Transverse colon (tissue), 4 donors: ENCODE measurements around the gene SP1. TPM values are rescaled to one million over a fixed set of nuclear protein-coding genes. Genes with fewer than 3 reads are reported as not detected.

ENCODE experiments used
- DNase-seq: peaks from one replicate; pipeline ENCODE4 v3.0.0-alpha.2; 2019
- H3K27ac ChIP-seq, 4 donors: fragments of 200-600 bp; sonication (generic); 2 replicates each; pipeline ENCODE4 v1.5.1; 2016 to 2018; ENCODE audit warnings: inconsistent platforms in 4 of 4
- H3K27me3 ChIP-seq: fragments of 200-600 bp; sonication (generic); 2 replicates; pipeline ENCODE4 v1.5.1; 2017; ENCODE audit warnings: inconsistent platforms
- H3K36me3 ChIP-seq, 4 donors: fragments of 200-600 bp; sonication (generic); 2 replicates each; pipeline ENCODE4 v1.5.1; 2017 to 2019; ENCODE audit warnings: inconsistent platforms in 4 of 4
- H3K4me1 ChIP-seq, 4 donors: fragments of 200-600 bp; sonication (generic); 2 replicates each; pipeline ENCODE4 v1.5.1; 2017 to 2020; ENCODE audit warnings: inconsistent platforms in 4 of 4
- H3K4me3 ChIP-seq, 4 donors: fragments of 200-600 bp; sonication (generic); 1 replicate in 1 of 4; 2 replicates in 3 of 4; pipeline versions ENCODE4 v1.5.1 to v1.6.1; 2017 to 2019; ENCODE audit warnings: inconsistent platforms in 4 of 4
- H3K9me3 ChIP-seq, 2 donors: fragments of 200-600 bp; sonication (generic); 2 replicates each; pipeline ENCODE4 v1.5.1; 2017 to 2019; ENCODE audit warnings: inconsistent platforms in 2 of 2
- EP300 ChIP-seq: sonication (generic); formaldehyde crosslinking; IDR thresholded peaks from one replicate; pipeline ENCODE4 v1.6.1; 2017; ENCODE audit warnings: antibody characterized with exemption, low read depth
- POLR2A ChIP-seq: fragments of 450-650 bp; IDR thresholded peaks from one replicate; pipeline ENCODE4 v1.6.1; 2016; ENCODE audit warnings: antibody characterized with exemption, mild to moderate bottlenecking, moderate library complexity
- POLR2AphosphoS5 ChIP-seq, 3 donors: sonication (generic); formaldehyde crosslinking; IDR thresholded peaks; one replicate each; pipeline ENCODE4 v1.6.1; 2016; ENCODE audit warnings: antibody characterized with exemption in 3 of 3
- WGBS, 2 donors: methylation state at CpG; one replicate each; pipeline ENCODE4 v1.1.5; 2018; ENCODE audit warnings: low coverage in 1 of 2; 5-methylcytosine and 5-hydroxymethylcytosine counted together
- in situ Hi-C, 4 donors: fragments of 200-750 bp; cut with MboI; loops; one replicate each; pipeline versions ENCODE4 v1.15.0 to v1.15.1; 2017; ENCODE audit warnings: low sequenced_read_pairs in 3 of 4, low pct_ligation_motif_present in 1 of 4, low pct_unique_long_range_greater_than_20kb in 1 of 4
- intact Hi-C: fragments of 100-400 bp; cut with DNase I; formaldehyde crosslinking; loops from one replicate; pipeline ENCODE4 v1.15.1; 2023; ENCODE audit warnings: low total_unique reads
- total RNA-seq, 4 donors: library from RNA; depleted of rRNA; stranded (reverse); fragments of >200 nt; gene quantifications; one replicate each; pipeline ENCODE4 v1.1.0, GENCODE V29; 2016
- TF ChIP-seq, protein P1 (sequence below), 5 experiments: fragments of 200-600 bp in 3 of 5; fragments of 450-650 bp in 2 of 5; sonication (generic) in 3 of 5; IDR thresholded peaks; 1 replicate in 2 of 5; 2 replicates in 3 of 5; pipeline ENCODE4 v1.5.1; 2016 to 2017; ENCODE audit warnings: antibody characterized with exemption in 5 of 5, inconsistent platforms in 3 of 5, mild to moderate bottlenecking in 2 of 5, moderate library complexity in 1 of 5

SP1 gene
- total RNA-seq, 4 donors from 2014 or later = 32.6 to 80.1 (median 67.1) TPM

DNA sequence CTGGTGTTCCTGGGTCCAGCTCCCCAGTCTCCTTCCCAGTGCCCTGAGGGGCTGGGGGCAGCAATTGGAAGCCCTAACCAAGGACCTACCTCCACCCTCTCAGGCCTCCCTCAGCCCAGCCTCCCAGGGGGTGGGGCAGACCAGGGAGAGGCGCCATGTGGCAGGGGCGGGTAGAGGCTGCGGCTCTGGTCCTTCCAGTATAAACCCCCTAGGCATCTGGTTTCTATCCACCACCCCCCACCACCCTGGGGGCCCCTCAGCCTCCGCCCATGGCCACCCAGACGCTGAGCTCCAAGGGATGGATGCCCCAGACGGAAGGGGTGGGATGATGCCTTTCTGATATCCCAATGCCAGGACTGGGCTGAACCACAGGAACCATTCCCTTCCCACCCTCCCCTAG lies 41.1 kb upstream of the SP1 start:
- WGBS, 2 donors = 0 to 27% methylated on average over 1 to 6 of the region's 6 CpGs
- intact Hi-C loops = no loop called here

DNA sequence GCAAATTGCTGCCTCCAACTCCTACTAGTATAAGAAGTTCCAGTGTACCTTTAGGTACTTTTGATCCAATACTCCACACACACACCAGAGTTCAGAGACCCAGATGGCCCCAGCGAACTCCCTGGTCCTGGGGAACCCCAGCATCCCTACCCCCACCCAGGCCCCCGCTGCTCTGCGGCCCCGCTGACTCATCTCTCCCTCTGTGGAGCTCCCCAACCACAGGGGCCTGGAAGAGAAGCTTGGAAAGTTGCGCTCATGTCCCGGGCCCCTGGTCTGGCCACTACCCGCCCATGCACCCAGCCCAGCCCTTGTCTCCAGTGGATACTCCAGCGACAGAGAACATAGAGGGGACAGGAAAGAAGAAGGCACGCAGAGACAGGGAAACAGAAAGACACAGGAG lies 39.6 kb upstream of the SP1 start:
- in situ Hi-C loops (loop anchor here in 2 of 4 donors (5.0 to 10.0 kb wide), 2 partner anchors 72 to 164 kb away; partner anchors contain the start of genes NPFF (in 1 of the 2) and TARBP2 (in 1 of the 2)), intact Hi-C loops (loop anchor here (10.0 kb wide), 1 partner anchor 164 kb away; the partner anchor contains the start of genes NPFF and TARBP2)
- Histone ChIP-seq H3K36me3 (no peaks in the 10 kb centered on the region), H3K4me1 (peaks cover 0 to 7% (median 3%) of the 10 kb centered on the region in 4 donors), H3K9me3 (no peaks in the 10 kb centered on the region), H3K27me3 (peaks cover 39% of the 10 kb centered on the region), H3K27ac (no peak overlapping the region), H3K4me3 (no peak overlapping the region)
- TF ChIP-seq EP300 = no peak
- TF ChIP-seq POLR2A = no peak
- TF ChIP-seq, protein P1, sequence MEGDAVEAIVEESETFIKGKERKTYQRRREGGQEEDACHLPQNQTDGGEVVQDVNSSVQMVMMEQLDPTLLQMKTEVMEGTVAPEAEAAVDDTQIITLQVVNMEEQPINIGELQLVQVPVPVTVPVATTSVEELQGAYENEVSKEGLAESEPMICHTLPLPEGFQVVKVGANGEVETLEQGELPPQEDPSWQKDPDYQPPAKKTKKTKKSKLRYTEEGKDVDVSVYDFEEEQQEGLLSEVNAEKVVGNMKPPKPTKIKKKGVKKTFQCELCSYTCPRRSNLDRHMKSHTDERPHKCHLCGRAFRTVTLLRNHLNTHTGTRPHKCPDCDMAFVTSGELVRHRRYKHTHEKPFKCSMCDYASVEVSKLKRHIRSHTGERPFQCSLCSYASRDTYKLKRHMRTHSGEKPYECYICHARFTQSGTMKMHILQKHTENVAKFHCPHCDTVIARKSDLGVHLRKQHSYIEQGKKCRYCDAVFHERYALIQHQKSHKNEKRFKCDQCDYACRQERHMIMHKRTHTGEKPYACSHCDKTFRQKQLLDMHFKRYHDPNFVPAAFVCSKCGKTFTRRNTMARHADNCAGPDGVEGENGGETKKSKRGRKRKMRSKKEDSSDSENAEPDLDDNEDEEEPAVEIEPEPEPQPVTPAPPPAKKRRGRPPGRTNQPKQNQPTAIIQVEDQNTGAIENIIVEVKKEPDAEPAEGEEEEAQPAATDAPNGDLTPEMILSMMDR (IDR thresholded peaks at IDR 0.05) = no peak
- TF ChIP-seq POLR2AphosphoS5 (IDR thresholded peaks at IDR 0.05) = no peak
- WGBS, 2 donors = 81% methylated on average over 9 of the region's 9 CpGs; no CpG with 5 or more reads in 1 of the 2 donors
- no peak for DNase-seq

More for the DNA sequence above, 41.1 kb upstream of the SP1 start:
- H3K27me3 ChIP-seq = peaks cover 49% of the 10 kb centered on the region
- in situ Hi-C loops = no loop called here
- TF ChIP-seq POLR2A = no peak
- H3K4me3 ChIP-seq = no peak overlapping the region
- peaks cover 0 to under 1% (median 0%) of the 10 kb centered on the region in 4 donors for H3K4me1 ChIP-seq
- no peaks in the 10 kb centered on the region for H3K9me3 ChIP-seq
- no peak for DNase-seq
- no peak overlapping the region for H3K27ac ChIP-seq
- H3K36me3 ChIP-seq = no peaks in the 10 kb centered on the region

DNA sequence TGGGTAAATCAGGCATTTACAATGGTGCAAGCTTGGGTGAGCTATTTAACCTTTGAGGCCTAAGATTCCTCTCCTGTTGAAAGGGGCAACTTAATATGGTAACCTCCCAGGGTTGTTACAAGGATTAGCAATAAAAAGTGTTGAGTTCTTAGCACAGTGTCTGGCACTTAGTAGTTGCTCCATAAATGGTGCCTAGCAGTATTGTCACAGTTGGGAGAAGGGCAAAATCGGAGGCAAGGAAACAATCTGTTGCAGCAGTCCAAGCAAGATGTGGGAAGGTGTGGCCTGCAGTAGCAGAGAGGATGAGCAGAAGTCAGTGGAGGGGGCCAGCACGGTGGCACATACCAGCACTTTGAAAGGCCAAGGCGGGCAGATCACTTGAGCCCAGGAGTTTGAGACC lies 36.5 kb upstream of the SP1 start:
- Histone ChIP-seq H3K27me3 (peaks cover 10% of the 10 kb centered on the region), H3K4me1 (peaks cover 0 to 13% (median 5%) of the 10 kb centered on the region in 4 donors), H3K27ac (no peak overlapping the region), H3K9me3 (no peaks in the 10 kb centered on the region), H3K4me3 (no peak overlapping the region), H3K36me3 (no peaks in the 10 kb centered on the region)
- intact Hi-C loops = loop anchor here (10.0 kb wide), 1 partner anchor 161 kb away; the partner anchor contains the start of genes NPFF and TARBP2
- TF ChIP-seq POLR2AphosphoS5 (IDR thresholded peaks at IDR 0.05) (no peak), EP300 (no peak), POLR2A (no peak)
- TF ChIP-seq, protein P1 (IDR thresholded peaks at IDR 0.05) = no peak
- 60 to 67% methylated on average over 3 of the region's 3 CpGs for WGBS, 2 donors
- no peak for DNase-seq
- in situ Hi-C loops = loop anchor here in 2 of 4 donors (5.0 to 10.0 kb wide), 2 partner anchors 69 to 161 kb away; partner anchors contain the start of genes NPFF (in 1 of the 2) and TARBP2 (in 1 of the 2)

DNA sequence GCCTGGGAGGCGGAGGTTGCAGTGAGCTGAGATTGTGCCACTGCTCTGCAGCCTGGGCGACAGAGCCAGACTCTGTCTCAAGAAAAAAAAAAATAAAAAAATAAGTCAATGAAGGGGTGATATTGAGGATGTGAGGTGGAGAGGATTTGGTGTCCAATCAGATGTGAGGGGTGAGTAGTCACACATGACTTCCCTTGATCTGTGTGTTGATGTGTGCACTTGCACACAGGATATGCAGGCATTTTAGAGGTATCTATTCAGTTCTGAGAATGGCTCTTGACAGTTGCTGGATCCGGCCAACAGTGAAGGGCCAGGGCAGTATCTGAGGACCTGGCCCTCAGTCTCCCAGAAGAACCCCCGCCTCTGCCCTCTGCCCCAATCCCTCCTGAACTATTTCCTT lies 36.0 kb upstream of the SP1 start:
- peak overlapping the region in 1 of 4 donors; percentile 89 for H3K27ac ChIP-seq
- H3K36me3 ChIP-seq = no peaks in the 10 kb centered on the region
- peaks cover 5% of the 10 kb centered on the region for H3K27me3 ChIP-seq
- no peaks in the 10 kb centered on the region for H3K9me3 ChIP-seq
- DNase-seq = no peak
- H3K4me3 ChIP-seq = no peak overlapping the region
- intact Hi-C loops (loop anchor here (1.0 to 10.0 kb wide), 2 partner anchors 19 to 161 kb away; partner anchors contain the start of genes NPFF and TARBP2), in situ Hi-C loops (loop anchor here in 2 of 4 donors (5.0 to 10.0 kb wide), 2 partner anchors 68 to 161 kb away; partner anchors contain the start of genes NPFF (in 1 of the 2) and TARBP2 (in 1 of the 2))
- TF ChIP-seq POLR2A = no peak
- TF ChIP-seq POLR2AphosphoS5 (IDR thresholded peaks at IDR 0.05) = no peak
- TF ChIP-seq, protein P1 (IDR thresholded peaks at IDR 0.05) = no peak
- no peak for TF ChIP-seq EP300
- WGBS, 2 donors = 97 to 100% methylated on average over 2 to 4 of the region's 4 CpGs
- peaks cover 0 to 13% (median 5%) of the 10 kb centered on the region in 4 donors for H3K4me1 ChIP-seq
